IPS-18a (cell line): Measurements from ENCODE around the gene CYP2W1.
"Not testable (repeated sequence)": the region's sequence is repeated elsewhere in the genome, so short reads cannot be mapped to it uniquely, and the experiment has no call there.

Experiments
- H3K27ac ChIP-seq: one replicate; pipeline ENCODE4 v1.5.1; 2013; ENCODE audit warnings: low read length
- H3K27me3 ChIP-seq: one replicate; pipeline ENCODE4 v1.6.1; 2013; ENCODE audit warnings: mild to moderate bottlenecking, low read length; ENCODE audit not compliant: control insufficient read depth, insufficient read depth
- H3K36me3 ChIP-seq: one replicate; pipeline ENCODE4 v1.6.1; 2013; ENCODE audit warnings: low read depth, low read length; ENCODE audit not compliant: control insufficient read depth
- H3K4me1 ChIP-seq: one replicate; pipeline ENCODE4 v1.6.1; 2013; ENCODE audit warnings: low read depth, low read length; ENCODE audit not compliant: control insufficient read depth
- H3K4me3 ChIP-seq: one replicate; pipeline ENCODE4 v1.5.1; 2013; ENCODE audit warnings: low read length
- H3K9ac ChIP-seq: one replicate; pipeline ENCODE4 v1.6.1; 2013; ENCODE audit warnings: mild to moderate bottlenecking, low read length, moderate library complexity
- H3K9me3 ChIP-seq: one replicate; pipeline ENCODE4 v1.6.1; 2013; ENCODE audit warnings: low read depth, low read length; ENCODE audit not compliant: control insufficient read depth

The CYP2W1 gene

GRCh38 chr7:954330-955238 lies 28.4 kb upstream of the CYP2W1 start, which contains the start of gene ADAP1:
Gene ADAP1 (minus strand): TSS chr7:954680. CDS start chr7:954477, 203 bp downstream.
- Histone ChIP-seq H3K9me3 (no peaks in the 10 kb centered on the region), H3K36me3 (no peaks in the 10 kb centered on the region), H3K9ac (no peak within 1 kb of the TSS), H3K27ac (no peak within 1 kb of the TSS), H3K4me3 (peak within 1 kb of the TSS; percentile 37), H3K27me3 (peaks cover 33% of the 10 kb centered on the region), H3K4me1 (no peaks in the 10 kb centered on the region)

DNA sequence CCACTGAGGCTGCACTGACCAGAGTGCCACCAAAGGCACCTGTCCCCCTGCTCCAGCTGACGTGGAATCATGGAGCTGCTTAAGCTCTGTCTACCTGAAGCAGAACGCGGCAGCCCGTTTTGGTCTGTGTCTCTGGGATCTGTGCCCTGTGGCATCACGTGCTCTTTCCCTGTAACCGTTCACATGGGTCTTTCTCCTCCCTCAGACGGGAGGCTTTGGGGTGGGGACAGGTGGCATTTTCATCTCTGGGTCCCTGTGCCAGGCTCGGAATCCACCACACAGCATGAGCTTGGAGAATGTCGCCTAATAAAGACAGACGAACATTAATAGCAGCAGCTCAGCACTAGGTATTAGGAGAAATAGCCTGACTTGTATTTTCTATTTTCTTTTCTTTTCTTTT lies 26.9 kb upstream of the CYP2W1 start:
- Histone ChIP-seq H3K9me3 (no peaks in the 10 kb centered on the region), H3K9ac (no peak overlapping the region), H3K4me3 (no peak overlapping the region), H3K36me3 (no peaks in the 10 kb centered on the region), H3K4me1 (no peaks in the 10 kb centered on the region), H3K27me3 (peaks cover 33% of the 10 kb centered on the region), H3K27ac (no peak overlapping the region)

DNA sequence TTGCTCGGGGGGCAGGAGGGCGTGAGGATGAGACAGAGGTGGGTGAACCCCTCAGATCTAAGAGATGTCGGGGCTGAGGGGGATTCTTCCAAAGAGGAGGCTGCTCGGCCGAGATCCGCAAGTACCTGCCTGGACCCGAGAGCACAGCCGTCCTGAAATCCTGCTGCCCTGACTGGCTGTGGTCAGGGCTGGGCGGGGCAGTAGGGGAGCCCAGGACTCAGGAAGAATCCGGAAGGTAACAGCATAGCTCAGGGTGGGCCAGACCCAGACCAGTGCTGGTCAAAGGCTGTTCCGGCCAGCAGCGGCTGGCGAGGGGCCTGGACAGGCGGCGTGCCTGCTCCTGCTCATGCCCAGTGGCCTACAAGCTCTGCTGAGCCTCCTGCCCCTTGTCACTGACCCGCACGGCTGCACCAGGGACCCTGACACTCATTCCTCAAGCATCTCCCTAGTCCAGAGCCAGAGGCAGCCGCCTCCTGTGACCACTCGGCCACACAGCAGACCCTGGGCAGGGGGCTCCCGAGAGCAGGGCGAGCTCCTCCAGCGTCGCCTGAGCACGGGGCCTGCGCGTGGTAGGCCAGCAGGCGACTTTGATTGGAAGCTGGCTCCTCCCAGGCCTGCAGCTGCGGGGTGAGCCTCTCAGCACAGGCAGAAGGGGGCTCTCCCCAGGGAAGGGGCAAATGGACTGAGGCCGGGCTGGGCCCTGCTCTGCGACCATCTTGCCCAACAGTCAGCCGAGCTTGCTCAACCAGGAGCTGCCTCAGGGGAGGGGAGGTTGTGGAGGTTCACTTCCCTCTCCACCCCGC lies 25.4 kb upstream of the CYP2W1 start:
- H3K4me1 ChIP-seq, result no peaks in the 10 kb centered on the region
- no peaks in the 10 kb centered on the region for H3K36me3 ChIP-seq
- H3K27me3 ChIP-seq, result peaks cover 28% of the 10 kb centered on the region

GRCh38 chr7:958221-959200 lies 24.5 kb upstream of the CYP2W1 start:
- Histone ChIP-seq H3K4me3 (no peak overlapping the region), H3K27ac (no peak overlapping the region), H3K9me3 (no peaks in the 10 kb centered on the region), H3K4me1 (peaks cover 3% of the 10 kb centered on the region), H3K36me3 (no peaks in the 10 kb centered on the region), H3K9ac (no peak overlapping the region), H3K27me3 (peaks cover 19% of the 10 kb centered on the region)

More for the DNA sequence above, 25.4 kb upstream of the CYP2W1 start:
- Histone ChIP-seq H3K27ac (no peak overlapping the region), H3K4me3 (no peak overlapping the region), H3K9me3 (no peaks in the 10 kb centered on the region), H3K9ac (no peak overlapping the region)

DNA sequence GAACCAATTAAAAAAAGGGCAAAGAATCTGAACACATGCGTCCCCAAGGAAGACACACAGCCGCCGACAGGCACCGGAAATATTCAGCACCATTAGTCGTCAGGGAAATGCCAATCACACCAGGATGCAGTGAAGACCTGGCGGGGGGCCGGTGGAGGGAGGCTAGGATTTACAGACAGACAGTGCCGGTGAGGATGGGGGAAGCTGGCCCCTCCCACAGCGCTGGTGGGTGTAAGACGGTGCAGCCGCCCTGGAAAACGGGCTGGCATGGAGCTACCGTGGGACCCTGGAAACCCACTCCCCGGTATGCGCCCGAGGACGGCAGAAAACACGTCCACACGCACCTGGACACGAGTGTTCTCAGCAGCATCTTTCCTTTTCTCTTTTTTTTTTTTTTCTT lies 23.7 kb upstream of the CYP2W1 start:
- peaks cover 15% of the 10 kb centered on the region for H3K27me3 ChIP-seq
- no peaks in the 10 kb centered on the region for H3K9me3 ChIP-seq
- no peaks in the 10 kb centered on the region for H3K36me3 ChIP-seq
- no peak overlapping the region for H3K9ac ChIP-seq
- H3K27ac ChIP-seq, result no peak overlapping the region
- no peak overlapping the region for H3K4me3 ChIP-seq
- H3K4me1 ChIP-seq, result peaks cover 4% of the 10 kb centered on the region

DNA sequence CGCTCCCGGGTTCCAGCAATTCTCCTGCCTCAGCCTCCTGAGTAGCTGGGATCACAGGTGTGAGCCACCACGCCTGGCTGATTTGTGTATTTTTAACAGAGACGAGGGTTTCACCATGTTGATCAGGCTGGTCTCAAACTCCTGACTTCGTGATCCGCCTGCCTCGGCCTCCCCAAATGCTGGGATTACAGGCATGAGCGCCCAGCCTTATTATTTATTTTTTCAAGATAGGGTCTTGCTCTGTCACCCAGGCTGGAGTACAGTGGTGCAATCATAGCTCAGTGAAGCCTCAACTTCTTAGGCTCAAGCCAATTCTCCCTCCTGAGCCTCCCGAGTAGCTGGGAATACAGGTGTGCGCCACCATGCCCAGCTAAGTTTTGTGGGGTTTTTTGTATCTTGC lies 23.2 kb upstream of the CYP2W1 start:
- H3K27ac ChIP-seq, H3K9me3 ChIP-seq, H3K4me3 ChIP-seq, H3K36me3 ChIP-seq, H3K4me1 ChIP-seq, H3K9ac ChIP-seq: not testable (repeated sequence)
- H3K27me3 ChIP-seq, result peaks cover 14% of the 10 kb centered on the region

DNA sequence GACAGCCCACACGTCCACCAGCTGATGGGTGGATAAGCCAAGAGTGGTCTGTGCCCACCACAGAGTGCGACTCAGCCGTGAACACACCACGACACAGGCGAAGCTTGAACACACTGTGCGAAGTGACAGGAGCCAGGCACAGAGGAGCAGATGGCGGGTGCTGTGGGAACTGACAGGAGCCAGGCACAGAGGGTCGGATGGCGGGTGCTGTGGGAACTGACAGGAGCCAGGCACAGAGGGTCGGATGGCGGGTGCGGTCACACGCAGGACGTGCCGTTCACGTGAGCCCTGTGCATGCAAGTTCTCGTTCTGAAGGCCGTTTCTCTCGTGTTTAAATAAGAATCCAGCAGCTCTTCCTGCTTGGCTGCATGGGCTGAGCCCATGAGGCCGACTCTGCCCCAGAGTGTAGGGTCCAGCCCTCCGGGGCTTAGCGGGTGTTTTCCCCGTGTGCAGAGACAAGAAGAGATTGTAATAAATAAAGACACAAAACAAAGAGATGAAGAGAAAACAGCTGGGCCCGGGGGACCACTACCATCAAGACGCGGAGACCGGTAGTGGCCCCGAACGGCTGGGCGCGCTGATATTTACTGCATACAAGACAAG lies 22.6 kb upstream of the CYP2W1 start:
- Histone ChIP-seq H3K36me3 (no peaks in the 10 kb centered on the region), H3K4me1 (peaks cover 4% of the 10 kb centered on the region), H3K4me3 (no peak overlapping the region), H3K27ac (no peak overlapping the region), H3K9me3 (no peaks in the 10 kb centered on the region), H3K27me3 (peaks cover 8% of the 10 kb centered on the region), H3K9ac (no peak overlapping the region)

GRCh38 chr7:960972-961371 lies 22.0 kb upstream of the CYP2W1 start:
- not testable (repeated sequence) for H3K27me3 ChIP-seq, H3K4me3 ChIP-seq, H3K9ac ChIP-seq, H3K9me3 ChIP-seq, H3K27ac ChIP-seq, H3K36me3 ChIP-seq, H3K4me1 ChIP-seq

DNA sequence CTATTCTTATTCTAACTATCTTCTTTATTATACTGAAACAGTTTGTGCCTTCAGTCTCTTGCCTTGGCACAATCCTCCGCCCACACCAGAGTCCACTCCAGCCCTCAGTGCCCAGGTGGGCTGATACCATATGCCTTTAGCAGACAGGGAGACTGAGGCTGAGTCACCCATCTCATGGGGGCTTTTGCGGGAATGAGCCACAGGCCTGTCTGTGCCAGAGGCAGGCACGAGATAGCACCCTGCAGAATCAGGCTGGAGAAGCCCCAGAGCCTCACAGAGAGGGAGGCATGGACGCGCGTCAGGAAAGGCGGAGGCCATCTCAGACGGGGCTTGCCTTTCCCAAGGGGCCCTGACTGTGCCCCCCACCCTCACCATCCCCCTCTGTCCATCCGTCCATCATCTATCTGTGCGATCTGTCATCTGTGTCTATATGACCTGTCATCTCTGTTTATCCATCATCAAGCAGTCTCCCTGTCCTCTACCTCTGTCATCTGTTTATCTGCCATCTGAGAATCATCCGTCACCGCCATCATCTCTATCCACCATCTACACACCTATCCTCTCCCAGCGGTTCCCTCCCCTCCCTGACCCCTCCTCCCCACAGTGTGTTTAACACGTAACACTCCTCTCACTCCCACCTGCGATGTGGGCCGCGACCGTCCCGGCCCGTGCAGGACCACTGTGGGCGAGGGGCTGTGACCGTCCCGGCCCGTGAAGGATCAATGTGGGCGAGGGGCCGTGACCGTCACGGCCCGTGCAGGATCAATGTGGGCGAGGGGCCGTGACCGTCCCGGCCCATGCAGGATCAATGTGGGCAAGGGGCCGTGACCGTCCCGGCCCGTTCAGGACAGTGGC lies 21.2 kb upstream of the CYP2W1 start:
- Histone ChIP-seq H3K9ac (no peak overlapping the region), H3K36me3 (no peaks in the 10 kb centered on the region), H3K4me3 (no peak overlapping the region), H3K9me3 (no peaks in the 10 kb centered on the region), H3K4me1 (peaks cover 4% of the 10 kb centered on the region), H3K27ac (no peak overlapping the region), H3K27me3 (no peaks in the 10 kb centered on the region)

GRCh38 chr7:962401-963081 lies 20.4 kb upstream of the CYP2W1 start:
- no peak overlapping the region for H3K9ac ChIP-seq
- H3K27me3 ChIP-seq, result no peaks in the 10 kb centered on the region
- no peak overlapping the region for H3K4me3 ChIP-seq
- H3K9me3 ChIP-seq, result no peaks in the 10 kb centered on the region
- no peaks in the 10 kb centered on the region for H3K36me3 ChIP-seq
- H3K4me1 ChIP-seq, result peaks cover 4% of the 10 kb centered on the region
- H3K27ac ChIP-seq, result no peak overlapping the region
